ENCODE results near the gene SNX27.
"Not testable (repeated sequence)": the region's sequence is repeated elsewhere in the genome, so short reads cannot be mapped to it uniquely, and the experiment has no call there.

The SNX27 gene

DNA sequence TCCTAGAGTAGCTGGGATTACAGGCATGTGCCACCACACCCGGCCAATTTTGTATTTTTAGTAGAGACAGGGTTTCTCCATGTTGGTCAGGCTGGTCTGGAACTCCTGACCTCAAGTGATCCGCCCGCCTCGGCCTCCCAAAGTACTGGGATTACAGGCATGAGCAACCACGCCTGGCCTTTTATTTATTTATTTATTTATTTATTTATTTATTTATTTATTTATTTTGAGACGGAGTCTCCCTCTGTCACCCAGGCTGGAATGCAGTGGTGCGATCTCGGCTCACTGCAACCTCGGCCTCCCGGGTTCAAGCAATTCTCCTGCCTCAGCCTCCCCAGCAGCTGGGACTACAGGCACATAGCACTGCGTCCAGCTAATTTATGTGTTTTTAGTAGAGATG lies 31.2 kb downstream of the SNX27 start:
- not testable (repeated sequence) for DNase-seq

DNA sequence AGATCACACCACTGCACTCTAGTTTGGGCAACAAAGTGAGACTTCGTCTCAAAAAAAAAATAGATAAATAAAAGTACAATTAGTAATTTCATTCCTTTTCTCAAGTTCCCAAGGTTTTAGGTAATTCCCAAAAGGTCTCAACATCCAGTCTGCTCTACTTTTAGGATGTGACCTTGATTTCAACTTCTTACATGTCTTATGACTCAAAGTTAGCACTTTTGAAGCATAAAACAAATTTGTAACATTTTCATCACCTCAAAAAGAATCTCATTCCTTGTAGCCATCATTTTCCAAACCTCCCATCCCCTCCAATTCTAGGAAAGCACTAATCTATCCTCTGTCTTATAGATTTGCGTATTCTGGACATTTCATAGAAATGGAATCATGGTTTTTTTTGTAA lies 32.2 kb downstream of the SNX27 start:
- DNase-seq = no peak

DNA sequence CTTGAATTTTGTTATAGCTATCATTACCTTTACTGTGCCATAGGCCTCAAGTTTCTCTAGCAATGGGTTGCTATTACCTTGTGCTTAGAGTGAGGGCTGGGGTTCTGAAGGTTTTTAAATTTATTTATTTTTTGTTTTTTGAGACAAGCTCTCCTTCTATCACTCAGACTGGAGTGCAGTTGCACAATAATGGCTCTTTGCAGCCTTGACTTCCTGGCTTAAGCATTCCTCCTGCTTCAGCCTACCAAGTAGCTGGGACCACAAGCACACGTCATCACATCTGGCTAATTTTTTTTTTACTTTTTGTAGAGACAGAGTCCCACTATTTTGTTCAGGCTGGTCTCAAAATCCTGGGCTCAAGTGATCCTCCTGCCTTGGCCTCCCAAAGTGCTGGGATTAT lies 41.5 kb downstream of the SNX27 start:
- no peak for DNase-seq

DNA sequence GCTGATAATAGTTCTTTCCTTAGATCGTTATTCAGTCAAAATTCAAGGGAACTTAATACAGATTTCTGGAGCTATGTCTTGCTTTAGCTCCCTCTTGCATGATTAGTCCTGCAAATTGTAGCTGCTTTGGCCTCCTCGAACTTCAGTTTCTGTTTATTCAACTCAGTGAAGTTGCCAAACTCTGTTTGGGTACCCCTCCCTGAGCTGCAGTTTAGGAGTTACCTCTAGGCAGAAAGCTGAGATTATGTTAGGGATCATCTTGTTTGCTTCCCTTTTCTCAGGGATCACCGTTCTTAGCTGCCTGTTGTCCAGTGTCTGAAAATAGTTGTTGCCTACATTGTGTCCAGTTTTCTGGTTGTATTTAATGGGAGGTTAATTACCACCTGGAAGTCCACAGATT lies 43.5 kb downstream of the SNX27 start:
- DNase-seq = no peak

DNA sequence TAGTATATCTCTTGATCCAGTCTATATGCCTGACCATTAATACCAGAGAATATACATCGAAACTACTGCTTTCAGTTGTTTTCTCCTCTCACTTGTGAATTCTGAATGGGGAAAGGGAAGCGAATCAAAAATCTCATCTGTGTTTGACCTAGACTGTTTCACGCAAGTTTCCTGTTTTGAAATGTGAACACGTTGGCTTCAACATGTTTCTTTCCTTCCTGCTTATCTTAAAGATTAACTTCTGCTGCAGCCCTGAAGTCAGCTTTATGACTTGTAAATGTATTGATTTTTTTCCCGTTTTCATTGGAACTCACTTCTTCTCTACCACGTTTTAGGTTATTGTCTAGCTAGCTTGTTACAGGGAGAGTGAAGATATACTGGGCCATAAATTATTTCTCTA lies 49.9 kb downstream of the SNX27 start:
- no peak for DNase-seq

DNA sequence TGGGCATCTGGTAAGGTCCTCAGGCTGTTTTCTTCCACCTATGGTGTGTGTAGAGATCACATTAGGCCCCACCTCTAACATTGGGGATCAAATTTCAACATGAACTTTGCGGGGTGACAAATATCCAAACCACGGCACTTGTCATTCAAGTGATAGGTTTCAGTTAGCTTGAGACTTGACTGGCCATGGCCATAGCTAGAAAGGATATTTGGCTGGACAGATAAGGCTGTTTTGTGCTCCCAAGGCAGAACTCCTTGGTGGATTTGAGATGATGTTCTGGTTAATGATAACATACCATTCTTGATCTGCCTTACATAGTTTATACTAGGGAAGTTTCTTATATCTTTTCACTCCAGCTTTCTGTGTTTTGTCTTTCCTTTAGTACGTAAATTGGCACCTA lies 56.2 kb downstream of the SNX27 start:
- no peak for DNase-seq

DNA sequence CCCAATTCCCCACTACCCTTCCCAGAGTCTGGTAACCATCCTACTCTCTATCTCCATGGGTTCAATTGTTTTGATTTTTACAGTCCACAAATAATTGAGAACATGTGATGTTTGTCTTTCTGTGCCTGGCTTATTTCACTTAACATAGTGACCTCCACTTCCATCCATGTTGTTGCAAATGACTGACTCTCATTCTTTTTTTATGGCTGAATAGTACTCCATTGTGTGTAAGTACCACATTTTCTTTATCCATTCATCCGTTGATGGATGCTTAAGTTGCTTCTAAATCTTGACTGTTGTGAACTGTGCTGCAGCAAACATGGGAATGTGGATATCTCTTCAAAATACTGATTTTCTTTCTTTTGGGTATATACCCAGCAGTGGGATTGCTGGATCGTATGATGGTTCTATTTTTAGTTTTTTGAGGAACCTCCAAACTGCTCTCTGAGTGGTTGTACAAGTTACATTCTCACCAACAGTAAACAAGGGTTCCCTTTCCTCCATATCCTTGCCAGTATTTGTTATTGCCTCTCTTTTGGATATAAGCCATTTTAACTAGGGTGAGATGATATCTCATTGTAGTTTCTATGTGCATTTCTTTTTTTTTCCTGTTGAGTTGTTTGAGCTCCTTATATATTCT lies 58.3 kb downstream of the SNX27 start:
- DNase-seq = not testable (repeated sequence)

DNA sequence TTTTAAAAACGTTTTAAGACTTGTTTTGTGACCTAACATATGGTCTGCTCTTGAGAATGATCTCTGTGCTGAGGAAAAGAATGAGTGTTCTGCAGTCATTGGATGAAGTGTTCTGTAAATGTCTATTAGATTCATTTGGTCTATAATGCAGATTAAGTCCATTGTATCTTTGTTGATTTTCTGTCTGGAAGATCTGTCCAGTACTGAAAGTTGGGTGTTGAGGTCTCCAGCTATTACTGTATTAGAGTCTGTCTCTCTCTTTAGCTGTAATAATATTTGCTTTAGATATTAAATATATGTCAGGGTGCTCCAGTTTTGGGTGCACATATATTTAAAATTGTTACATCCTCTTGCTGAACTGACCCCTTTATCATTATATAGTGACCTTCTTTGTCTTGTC lies 61.6 kb downstream of the SNX27 start:
- no peak for DNase-seq

DNA sequence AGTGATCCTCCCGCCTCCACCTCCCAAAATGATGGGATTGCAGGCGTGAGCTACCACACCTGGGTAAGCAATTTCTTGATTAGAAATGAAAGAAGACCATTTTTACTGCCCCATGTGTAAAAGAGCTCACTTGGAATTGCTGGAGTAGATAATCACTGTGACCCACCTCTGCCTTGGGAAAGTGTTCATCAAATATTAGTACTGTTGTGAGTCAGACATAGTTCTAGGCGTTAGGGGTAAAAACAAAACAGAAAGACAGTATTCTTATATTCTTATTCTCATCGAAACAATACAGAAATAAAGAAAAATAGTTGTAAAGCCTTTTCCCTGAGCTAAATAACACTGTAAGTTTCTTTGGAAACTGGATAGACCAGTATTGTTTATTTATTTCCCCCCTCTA lies 68.5 kb downstream of the SNX27 start:
- DNase-seq = no peak

DNA sequence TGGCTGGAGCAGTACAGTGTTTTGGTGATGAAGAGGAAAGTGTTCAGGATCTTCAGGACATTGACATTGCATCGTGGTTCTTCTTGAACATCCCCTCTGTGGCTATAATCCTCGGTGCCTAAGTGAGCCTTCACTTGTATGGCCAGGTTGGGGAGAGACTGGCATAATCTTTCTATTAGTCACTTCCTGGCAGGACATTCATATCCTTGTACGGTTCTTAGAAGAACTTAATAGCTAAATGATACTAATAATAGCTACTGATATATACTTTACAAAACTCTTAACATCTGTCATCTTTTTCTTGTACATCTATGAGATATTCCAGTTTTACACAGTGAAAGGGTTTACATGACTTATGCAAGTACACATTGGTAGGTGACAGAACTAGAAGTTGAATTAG lies 69.0 kb downstream of the SNX27 start:
- DNase-seq = no peak

DNA sequence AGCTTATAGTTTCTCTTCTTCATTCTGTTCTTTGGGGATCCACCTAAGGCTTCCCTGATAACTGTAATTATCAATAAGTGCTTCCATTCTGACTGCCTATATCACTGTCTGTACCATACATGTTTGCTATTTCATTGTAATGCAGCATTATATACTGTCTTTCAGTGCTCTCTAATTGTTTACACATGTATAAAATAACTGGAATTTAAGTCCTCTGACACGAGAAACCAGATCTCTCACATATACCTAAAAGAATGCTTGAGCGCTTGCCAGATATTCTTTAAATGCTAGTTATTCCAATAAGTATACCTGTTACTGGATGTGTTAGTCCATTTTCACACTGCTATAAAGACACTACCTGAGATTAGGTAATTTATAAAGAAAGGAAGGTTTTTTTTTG lies 70.1 kb downstream of the SNX27 start:
- DNase-seq = no peak

DNA sequence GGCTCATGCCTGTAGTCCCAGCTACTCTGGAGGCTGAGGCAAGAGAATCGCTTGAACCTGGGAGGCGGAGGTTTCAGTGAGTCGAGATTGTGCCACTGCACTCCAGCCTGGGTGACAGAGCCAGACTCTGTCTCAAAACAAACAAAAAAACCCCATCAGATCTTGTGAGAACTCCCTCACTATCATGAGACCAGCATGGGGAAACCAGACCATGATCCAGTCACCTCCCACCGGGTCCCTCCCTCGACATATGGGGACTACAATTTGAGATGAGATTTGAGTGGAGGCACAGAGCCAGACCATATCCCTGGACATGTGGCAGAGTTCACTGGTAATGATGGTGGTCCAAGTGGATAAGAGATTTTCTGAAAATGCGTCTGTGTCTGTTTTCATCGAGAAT lies 71.1 kb downstream of the SNX27 start:
- not testable (repeated sequence) for DNase-seq

DNA sequence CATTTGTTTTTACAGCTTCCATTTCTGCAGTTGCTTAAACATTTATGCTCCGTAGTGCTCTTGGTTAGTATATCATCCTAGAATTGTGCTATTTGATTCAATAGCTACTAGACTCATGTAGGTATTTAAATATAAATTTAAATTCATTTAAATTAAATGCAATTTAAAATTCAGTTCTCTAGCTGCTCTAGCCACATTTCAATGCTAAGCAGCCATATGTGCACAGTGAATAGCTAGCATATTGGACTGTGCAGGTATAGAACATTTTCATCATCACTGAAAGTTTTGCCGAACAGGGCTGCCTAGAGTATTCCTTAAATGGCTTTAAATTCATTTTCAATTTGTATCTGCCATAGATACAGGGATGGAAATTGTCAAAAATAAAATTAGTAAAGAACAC lies 72.3 kb downstream of the SNX27 start:
- no peak for DNase-seq

DNA sequence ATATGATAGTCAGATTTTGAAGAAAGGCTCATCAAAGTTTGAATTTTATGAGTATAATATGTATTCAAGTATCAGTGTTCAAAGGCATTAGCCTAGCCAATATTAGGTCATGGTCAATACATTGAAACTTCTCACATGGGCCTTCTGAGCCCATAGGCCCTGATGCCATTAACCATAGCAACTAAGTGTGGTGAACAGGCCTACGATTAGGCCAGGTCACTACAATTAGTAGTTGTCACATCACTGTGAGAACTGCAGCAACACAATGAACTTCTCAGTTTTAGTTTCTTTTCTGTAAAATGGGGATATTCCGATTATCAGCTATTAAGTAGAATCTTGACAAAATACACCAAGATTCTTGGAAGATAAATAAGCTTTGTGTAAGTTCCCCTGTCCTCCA lies 74.7 kb downstream of the SNX27 start:
- DNase-seq = no peak

DNA sequence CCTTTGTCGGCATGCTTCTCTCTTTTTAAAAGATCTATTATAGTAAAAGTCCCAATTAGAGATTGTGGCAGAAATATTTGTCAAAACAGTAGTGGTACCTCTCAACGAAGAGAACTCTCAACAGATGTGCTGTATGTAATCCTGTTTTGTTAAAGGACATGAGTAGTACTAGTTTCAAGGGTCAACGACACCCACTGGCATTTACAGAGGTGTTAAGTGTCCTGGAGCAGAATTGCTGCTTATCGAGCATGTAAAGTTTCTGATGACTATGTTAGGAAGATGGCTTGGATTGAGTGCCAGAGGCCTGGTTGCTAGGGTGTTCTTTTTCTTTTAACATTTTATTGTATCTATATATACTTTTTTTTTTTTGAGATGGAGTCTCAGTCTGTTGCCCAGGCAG lies 77.6 kb downstream of the SNX27 start:
- DNase-seq = no peak

DNA sequence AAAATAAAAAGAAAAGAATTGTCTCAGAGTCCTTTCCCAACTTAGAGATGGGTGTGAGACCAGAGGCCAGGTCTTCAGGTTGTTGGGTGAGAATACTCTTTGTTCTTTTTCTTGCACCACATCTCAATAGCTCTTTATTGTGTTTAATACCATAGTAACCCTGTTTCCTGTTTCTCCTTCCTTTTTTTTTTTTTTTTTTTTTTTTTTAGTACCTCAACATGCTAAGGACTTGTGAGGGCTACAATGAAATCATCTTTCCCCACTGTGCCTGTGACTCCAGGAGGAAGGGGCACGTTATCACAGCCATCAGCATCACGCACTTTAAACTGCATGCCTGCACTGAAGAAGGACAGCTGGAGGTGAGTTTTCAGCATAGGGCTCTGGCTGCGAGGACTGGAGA lies 80.4 kb downstream of the SNX27 start:
- no peak for DNase-seq

DNA sequence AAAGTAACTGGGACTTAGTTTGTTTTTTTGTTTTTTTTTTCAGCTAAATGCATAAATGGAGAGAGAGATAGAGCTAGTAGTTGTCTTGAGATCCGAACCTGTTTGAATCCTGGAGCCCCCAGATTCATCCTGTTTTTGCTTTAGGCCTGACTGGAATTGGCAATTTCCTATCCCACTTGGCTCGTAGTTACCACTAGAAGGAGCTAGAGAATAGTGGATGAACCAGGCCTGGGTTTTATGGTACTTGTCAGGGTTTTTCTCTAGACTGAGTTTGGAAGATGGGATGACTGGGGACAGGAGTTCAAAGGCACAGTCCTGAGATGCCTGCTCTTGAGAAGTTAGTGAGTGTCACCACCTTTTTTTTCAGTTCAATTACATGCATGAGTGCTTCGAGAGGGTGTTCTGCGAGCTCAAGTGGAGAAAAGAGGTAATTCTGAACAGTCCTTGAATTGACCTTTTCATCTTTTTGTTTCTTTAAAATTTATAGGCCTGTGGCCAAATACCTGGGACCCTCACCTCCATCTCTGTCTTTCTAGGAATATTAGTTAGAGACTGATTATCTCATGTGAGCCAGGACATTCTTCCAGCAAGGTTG lies 81.3 kb downstream of the SNX27 start:
- DNase-seq = no peak

DNA sequence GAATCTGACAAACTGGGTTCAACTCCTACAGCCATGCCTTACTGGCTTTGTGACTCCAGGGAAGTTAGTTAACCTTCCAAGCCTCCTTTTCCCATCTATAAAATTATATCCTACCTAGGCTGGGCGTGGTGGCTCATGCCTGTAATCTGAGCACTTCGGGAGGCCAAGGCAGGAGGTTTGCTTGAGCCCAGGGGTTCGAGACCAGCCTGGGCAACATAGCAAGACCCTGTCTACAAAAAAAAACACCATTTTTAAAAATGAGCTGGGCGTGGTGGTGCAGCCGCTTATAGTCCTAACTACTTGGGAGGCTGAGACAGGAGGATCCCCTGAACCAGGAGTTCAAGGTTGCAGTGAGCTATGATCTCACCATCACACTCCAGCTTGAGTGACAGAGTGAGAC lies 89.7 kb downstream of the SNX27 start:
- DNase-seq = no peak

DNA sequence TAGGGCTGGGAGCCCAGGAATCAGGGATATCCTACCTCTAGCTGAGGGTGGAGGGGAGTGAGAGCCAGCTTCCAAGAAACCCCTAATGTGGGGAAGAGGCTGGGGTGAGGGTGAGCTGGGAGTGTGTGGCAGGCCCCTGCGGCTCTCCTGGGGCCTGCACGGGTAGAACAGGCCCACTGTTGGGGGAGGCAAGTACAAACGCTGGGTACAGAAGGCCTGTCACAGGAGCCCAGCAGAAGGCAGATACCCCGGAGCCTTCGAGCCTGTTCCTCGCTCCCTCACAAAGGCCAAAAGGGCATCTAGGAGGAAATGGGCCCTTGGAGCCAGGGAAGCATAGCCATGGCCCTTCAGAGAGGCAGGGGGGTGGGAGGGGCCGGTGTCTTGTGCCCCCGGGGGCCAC lies 91.1 kb downstream of the SNX27 start:
- DNase-seq = no peak

DNA sequence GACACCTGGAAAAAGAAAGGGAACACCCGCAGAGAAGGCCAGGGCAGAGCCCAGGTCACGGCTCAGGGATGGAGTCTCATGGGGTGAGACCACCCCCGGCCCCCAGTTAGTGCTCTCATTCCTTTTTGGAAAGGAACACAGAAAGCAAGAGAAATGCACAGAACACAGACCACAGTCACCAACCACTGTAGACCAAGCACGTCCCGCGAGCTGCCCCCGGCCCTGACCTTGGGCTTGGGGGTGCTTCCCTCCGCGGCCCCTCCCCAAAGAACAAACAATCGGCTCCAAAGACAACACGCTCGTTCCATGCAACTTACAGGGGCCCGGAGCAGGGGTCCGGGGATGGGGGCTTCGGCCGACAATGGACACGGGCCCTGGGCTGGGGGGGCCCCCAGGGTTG lies 92.0 kb downstream of the SNX27 start:
- no peak for DNase-seq

DNA sequence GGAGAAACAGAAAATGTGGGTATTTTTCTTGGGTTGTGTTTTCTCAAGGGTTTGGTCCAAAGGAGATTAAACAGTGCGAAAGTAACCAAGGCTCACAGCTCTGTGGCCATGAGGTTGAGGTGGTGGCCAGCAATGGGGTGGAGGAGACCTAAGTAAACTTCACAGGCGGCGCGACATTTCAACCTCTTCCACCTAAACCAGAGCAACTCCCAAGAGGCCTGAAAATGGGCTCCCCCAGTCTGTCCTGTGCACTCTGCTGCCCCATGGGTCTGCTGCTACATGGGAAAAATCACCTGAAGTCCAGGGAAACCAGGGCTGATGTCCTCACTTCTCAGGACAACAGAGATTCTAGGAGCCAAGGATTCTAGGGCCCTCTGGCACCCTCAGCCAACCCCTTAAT lies 92.4 kb downstream of the SNX27 start:
- no peak for DNase-seq

DNA sequence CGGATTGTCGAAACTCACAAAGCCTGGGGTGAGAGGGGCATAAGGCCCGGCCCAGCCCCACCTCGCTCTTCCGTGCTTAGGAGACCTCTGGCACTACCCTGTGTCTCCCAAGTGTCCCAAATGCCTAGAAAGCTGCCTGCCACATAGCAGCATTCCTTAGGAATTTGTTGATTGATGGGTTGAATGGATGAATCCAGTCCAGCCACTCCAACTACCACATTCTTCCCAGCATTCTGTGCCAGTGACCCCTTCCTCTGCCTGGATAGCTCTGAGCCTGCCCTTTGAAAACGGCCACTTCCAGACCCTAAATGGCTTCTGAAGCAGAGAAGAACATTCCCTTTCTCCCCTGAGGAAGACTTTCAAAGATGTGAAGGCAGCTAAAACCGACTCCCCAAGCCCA lies 93.3 kb downstream of the SNX27 start:
- no peak for DNase-seq

DNA sequence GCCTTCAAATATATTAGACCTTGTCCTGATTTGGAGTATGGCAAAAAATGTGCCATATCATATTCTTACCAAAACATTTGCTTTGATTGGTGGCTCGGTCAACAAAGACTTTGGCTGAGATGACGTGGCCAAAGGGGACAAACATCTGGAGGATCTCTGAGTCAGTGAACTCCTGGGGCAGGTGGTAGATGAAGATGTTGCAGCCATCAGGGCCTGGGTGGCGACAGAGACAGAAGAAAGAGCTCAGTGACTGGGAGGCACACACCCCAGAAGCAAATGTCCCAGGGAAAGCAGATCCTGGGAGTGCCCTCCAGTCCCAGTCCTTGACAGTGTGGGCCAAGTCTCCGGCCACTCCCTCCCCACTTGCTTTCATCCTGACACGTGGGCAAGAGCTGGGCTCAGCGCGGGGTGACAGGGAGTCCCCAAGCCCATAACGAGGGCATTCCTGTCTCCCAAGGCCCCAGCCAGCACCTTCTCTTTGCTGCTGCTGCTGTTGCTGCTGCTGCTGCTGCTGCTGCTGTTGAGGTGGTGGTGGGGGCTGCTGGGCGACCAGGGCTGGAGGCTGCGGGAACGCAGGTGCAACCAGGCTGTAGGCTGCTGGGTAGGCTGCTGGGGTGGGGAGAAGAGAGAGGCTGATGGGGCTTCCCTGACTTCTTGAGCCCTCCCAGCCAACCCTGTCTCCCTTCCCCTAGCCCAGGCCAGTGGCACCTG lies 94.1 kb downstream of the SNX27 start:
- no peak for DNase-seq

Measured in stimulated activated CD4-positive, alpha-beta T cell treated with anti-CD3 and anti-CD28 coated beads, Interleukin-4, amount 100 ng/mL, for 24 hours (primary cell).